Measurements from ENCODE around the gene ERVFRD-1.

Gene ERVFRD-1

DNA sequence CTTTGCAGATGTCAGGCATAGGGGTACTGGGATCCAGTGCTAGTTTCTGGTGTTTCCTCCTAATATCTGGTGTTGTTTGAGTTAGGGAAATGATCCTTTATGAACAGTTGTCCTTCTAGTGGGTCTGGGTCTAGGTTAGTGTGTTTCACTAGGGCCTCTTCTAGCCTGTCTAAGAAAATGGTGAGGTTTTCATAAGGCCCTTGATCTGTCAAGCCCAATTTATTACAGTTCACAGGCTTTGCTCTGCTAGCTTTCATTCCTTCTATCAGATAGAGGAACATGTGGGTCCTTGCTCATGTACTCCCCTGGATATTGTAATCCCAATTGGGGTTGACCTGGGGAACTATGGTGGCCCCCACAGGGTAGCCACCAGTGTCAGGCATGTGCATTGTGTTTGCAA is 2.8 kb downstream of the ERVFRD-1 start:
- no peak for TF ChIP-seq CTCF (IDR thresholded peaks at IDR 0.05; ENCODE audit: unreplicated experiment in 3 of 3)

GRCh38 chr6:11103065-11103464 is 8.5 kb downstream of the ERVFRD-1 start:
- no peak for TF ChIP-seq CTCF (IDR thresholded peaks at IDR 0.05; ENCODE audit: unreplicated experiment in 3 of 3)
- peaks cover 33% of the 10 kb centered on the region for H3K9me3 Mint-ChIP-seq
- no peak overlapping the region for H3K27ac Mint-ChIP-seq
- no peaks in the 10 kb centered on the region for H3K4me1 Mint-ChIP-seq
- no peaks in the 10 kb centered on the region for H3K27me3 Mint-ChIP-seq (ENCODE audit: low read depth)
- peaks cover 75% of the 10 kb centered on the region for H3K36me3 Mint-ChIP-seq (ENCODE audit: low read depth)
- no peak overlapping the region for H3K4me3 Mint-ChIP-seq

More for the DNA sequence above, 2.8 kb downstream of the ERVFRD-1 start:
- no peaks in the 10 kb centered on the region for H3K4me1 Mint-ChIP-seq
- H3K9me3 Mint-ChIP-seq = peaks cover 3% of the 10 kb centered on the region
- peaks cover 39% of the 10 kb centered on the region for H3K36me3 Mint-ChIP-seq (ENCODE audit: low read depth)
- H3K27me3 Mint-ChIP-seq (ENCODE audit: low read depth) = no peaks in the 10 kb centered on the region
- H3K27ac Mint-ChIP-seq = no peak overlapping the region
- H3K4me3 Mint-ChIP-seq = no peak overlapping the region

- H3K4me1 Mint-ChIP-seq = peaks cover under 1% of the 10 kb centered on the region
- peaks cover 69% of the 10 kb centered on the region for H3K36me3 Mint-ChIP-seq (ENCODE audit: low read depth)
- H3K27ac Mint-ChIP-seq = no peak overlapping the region
- peaks cover 33% of the 10 kb centered on the region for H3K9me3 Mint-ChIP-seq
- H3K27me3 Mint-ChIP-seq (ENCODE audit: low read depth) = no peaks in the 10 kb centered on the region
- no peak for TF ChIP-seq CTCF (IDR thresholded peaks at IDR 0.05; ENCODE audit: unreplicated experiment in 3 of 3)
- no peak overlapping the region for H3K4me3 Mint-ChIP-seq
These were observed 10.1 kb downstream of the ERVFRD-1 start for GRCh38 chr6:11101417-11101816.

DNA sequence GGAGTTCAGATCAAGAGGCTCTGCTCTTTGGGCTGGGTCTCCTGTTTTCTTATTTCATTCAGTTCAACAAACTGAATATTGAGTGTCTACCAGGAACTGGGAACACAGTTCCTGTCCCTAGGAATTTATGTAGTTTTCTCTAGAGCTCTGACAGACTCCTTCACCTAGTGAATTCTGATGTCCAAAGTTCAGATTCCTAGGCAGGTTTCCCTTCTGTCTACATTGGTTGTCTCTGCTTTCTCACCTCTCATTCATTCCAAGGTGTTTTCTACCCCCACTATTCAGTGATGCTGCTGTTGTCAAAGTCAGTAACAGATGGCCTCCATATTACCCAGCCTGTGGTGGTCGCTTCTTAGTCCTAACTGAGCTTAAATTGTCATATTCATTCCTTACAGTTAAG is 13.5 kb downstream of the ERVFRD-1 start:
- peaks cover 26% of the 10 kb centered on the region for H3K9me3 Mint-ChIP-seq
- H3K27me3 Mint-ChIP-seq (ENCODE audit: low read depth) = no peaks in the 10 kb centered on the region
- peaks cover 50% of the 10 kb centered on the region for H3K36me3 Mint-ChIP-seq (ENCODE audit: low read depth)
- no peak for TF ChIP-seq CTCF (IDR thresholded peaks at IDR 0.05; ENCODE audit: unreplicated experiment in 3 of 3)
- peak overlapping the region in 1 of 3 experiments; percentile 49 for H3K27ac Mint-ChIP-seq
- H3K4me3 Mint-ChIP-seq = no peak overlapping the region
- H3K4me1 Mint-ChIP-seq = peaks cover 20% of the 10 kb centered on the region

DNA sequence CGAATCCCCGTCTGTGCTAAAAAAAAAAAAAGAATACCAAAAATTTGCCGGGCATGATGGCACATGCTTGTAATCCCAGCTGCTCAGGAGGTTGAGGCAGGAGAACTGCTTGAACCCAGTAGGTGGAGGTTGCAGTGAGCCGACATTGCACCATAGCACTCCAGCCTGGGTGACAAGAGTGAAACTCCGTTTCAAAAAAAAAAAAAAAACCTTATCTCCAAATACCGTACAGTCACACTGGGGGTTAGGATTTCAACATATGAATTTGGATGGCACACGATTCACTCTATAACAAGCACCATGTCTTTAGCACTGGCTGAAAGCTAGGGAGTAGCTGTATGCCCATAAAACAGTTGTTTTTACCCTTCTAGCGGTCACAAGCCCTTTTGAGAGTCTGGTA is 14.0 kb downstream of the ERVFRD-1 start:
- Mint-ChIP-seq H3K27ac (no peak overlapping the region), H3K4me1 (peaks cover 24% of the 10 kb centered on the region), H3K9me3 (peaks cover 22% of the 10 kb centered on the region), H3K4me3 (no peak overlapping the region), H3K27me3 (ENCODE audit: low read depth) (no peaks in the 10 kb centered on the region), H3K36me3 (ENCODE audit: low read depth) (peaks cover 44% of the 10 kb centered on the region)
- TF ChIP-seq CTCF (IDR thresholded peaks at IDR 0.05; ENCODE audit: unreplicated experiment in 3 of 3) = no peak

GRCh38 chr6:11096109-11096508 is 15.4 kb downstream of the ERVFRD-1 start:
- no peaks in the 10 kb centered on the region for H3K27me3 Mint-ChIP-seq (ENCODE audit: low read depth)
- H3K9me3 Mint-ChIP-seq = peaks cover 15% of the 10 kb centered on the region
- H3K4me3 Mint-ChIP-seq = no peak overlapping the region
- H3K36me3 Mint-ChIP-seq (ENCODE audit: low read depth) = peaks cover 36% of the 10 kb centered on the region
- no peak overlapping the region for H3K27ac Mint-ChIP-seq
- H3K4me1 Mint-ChIP-seq = peaks cover 24% of the 10 kb centered on the region
- no peak for TF ChIP-seq CTCF (IDR thresholded peaks at IDR 0.05; ENCODE audit: unreplicated experiment in 3 of 3)
